BE2C (cell line): ENCODE measurements around the gene NSUN6.

ENCODE experiments used
- DNase-seq: peaks from one replicate; pipeline ENCODE4 v3.0.0-alpha.2; 2020
- H3K27me3 ChIP-seq: fragments of 250-450 bp; sonication (Bioruptor Pico); 2 replicates; pipeline ENCODE4 v1.5.1; 2020; ENCODE audit warnings: mild to moderate bottlenecking
- H3K36me3 ChIP-seq: fragments of 250-450 bp; sonication (Bioruptor Pico); 2 replicates; pipeline ENCODE4 v1.5.1; 2020; ENCODE audit warnings: mild to moderate bottlenecking
- H3K4me1 ChIP-seq: fragments of 250-450 bp; sonication (Bioruptor Pico); 2 replicates; pipeline ENCODE4 v1.5.1; 2020
- H3K4me3 ChIP-seq: 2 replicates; pipeline ENCODE4 v1.5.1; 2011; ENCODE audit warnings: low read depth, low read length
- H3K9me3 ChIP-seq: fragments of 250-450 bp; sonication (Bioruptor Pico); 2 replicates; pipeline ENCODE4 v1.5.1; 2020
- CTCF ChIP-seq: IDR thresholded peaks from 2 replicates; pipeline ENCODE4 v1.5.1; 2012; ENCODE audit warnings: mild to moderate bottlenecking, low read depth, low read length

The NSUN6 gene

GRCh38 chr10:18556522-18557147, 94.8 kb downstream of the NSUN6 start:
- H3K9me3 ChIP-seq: no peaks in the 10 kb centered on the region; the same call in 1 of the 2 replicates
- H3K4me1 ChIP-seq: no peaks in the 10 kb centered on the region
- no peaks in the 10 kb centered on the region for H3K27me3 ChIP-seq
- peaks cover 5% of the 10 kb centered on the region for H3K36me3 ChIP-seq
- DNase-seq: no peak
- no peak for TF ChIP-seq CTCF
- no peak overlapping the region for H3K4me3 ChIP-seq

- Histone ChIP-seq H3K27me3 (no peaks in the 10 kb centered on the region), H3K4me1 (no peaks in the 10 kb centered on the region), H3K36me3 (peaks cover 9% of the 10 kb centered on the region), H3K4me3 (no peak overlapping the region), H3K9me3 (no peaks in the 10 kb centered on the region; the same call in 1 of the 2 replicates)
- DNase-seq: no peak
- no peak for TF ChIP-seq CTCF
Measured at GRCh38 chr10:18554479-18554878, 96.9 kb downstream of the NSUN6 start.

GRCh38 chr10:18551473-18551872, 99.9 kb downstream of the NSUN6 start:
- Histone ChIP-seq H3K9me3 (no peaks in the 10 kb centered on the region), H3K4me3 (no peak overlapping the region)
- TF ChIP-seq CTCF: no peak

GRCh38 chr10:18549105-18549504, 102.3 kb downstream of the NSUN6 start:
- Histone ChIP-seq H3K36me3 (peaks cover 9% of the 10 kb centered on the region), H3K4me3 (no peak overlapping the region), H3K27me3 (no peaks in the 10 kb centered on the region), H3K9me3 (no peaks in the 10 kb centered on the region), H3K4me1 (no peaks in the 10 kb centered on the region)
- no peak for TF ChIP-seq CTCF
- no peak for DNase-seq

More at GRCh38 chr10:18551473-18551872, 99.9 kb downstream of the NSUN6 start:
- Histone ChIP-seq H3K27me3 (no peaks in the 10 kb centered on the region), H3K36me3 (peaks cover 9% of the 10 kb centered on the region), H3K4me1 (no peaks in the 10 kb centered on the region)
- no peak for DNase-seq

- H3K27me3 ChIP-seq: no peaks in the 10 kb centered on the region
- TF ChIP-seq CTCF: no peak
- H3K4me1 ChIP-seq: no peaks in the 10 kb centered on the region
- no peak for DNase-seq
- H3K36me3 ChIP-seq: peaks cover 5% of the 10 kb centered on the region; the same call in 1 of the 2 replicates
- no peak overlapping the region for H3K4me3 ChIP-seq
- H3K9me3 ChIP-seq: no peaks in the 10 kb centered on the region
Measured at GRCh38 chr10:18545621-18546305, 105.6 kb downstream of the NSUN6 start.

GRCh38 chr10:18542832-18543231, 108.6 kb downstream of the NSUN6 start:
- Histone ChIP-seq H3K4me3 (no peak overlapping the region), H3K36me3 (peaks cover 5% of the 10 kb centered on the region; the same call in 1 of the 2 replicates), H3K27me3 (no peaks in the 10 kb centered on the region), H3K9me3 (no peaks in the 10 kb centered on the region), H3K4me1 (no peaks in the 10 kb centered on the region)
- no peak for DNase-seq
- TF ChIP-seq CTCF: no peak
